Breast epithelium (tissue), 4 donors: ENCODE results near the gene METTL17. TPM values are rescaled to one million over a fixed set of nuclear protein-coding genes. Genes with fewer than 3 reads are reported as not detected.
"Not testable (repeated sequence)": the region's sequence is repeated elsewhere in the genome, so short reads cannot be mapped to it uniquely, and the experiment has no call there.

Experiments
- DNase-seq, 2 donors: peaks; one replicate each; pipeline ENCODE4 v3.0.0-alpha.2; 2019; ENCODE audit warnings: low spot score in 2 of 2
- H3K27ac ChIP-seq, 2 donors: fragments of 200-600 bp; sonication (generic) in 1 of 2; one replicate each; pipeline ENCODE4 v1.5.1; 2016 to 2019; ENCODE audit warnings: mild to moderate bottlenecking in 1 of 2
- H3K27me3 ChIP-seq, 2 donors: fragments of 200-600 bp; sonication (generic) in 1 of 2; one replicate each; pipeline versions ENCODE4 v1.5.1 to v1.6.0; 2017 to 2019; ENCODE audit warnings: control low read depth in 1 of 2, mild to moderate bottlenecking in 1 of 2
- H3K36me3 ChIP-seq: fragments of 200-600 bp; one replicate; pipeline ENCODE4 v1.5.1; 2019
- H3K4me1 ChIP-seq, 2 donors: fragments of 200-600 bp; sonication (generic); one replicate each; pipeline ENCODE4 v1.5.1; 2016 to 2019; ENCODE audit warnings: control low read depth in 1 of 2
- H3K4me3 ChIP-seq, 3 donors: fragments of 200-600 bp; sonication (generic); 1 replicate in 2 of 3; 2 replicates in 1 of 3; pipeline ENCODE4 v1.5.1; 2016 to 2019; ENCODE audit warnings: mild to moderate bottlenecking in 3 of 3, moderate library complexity in 2 of 3
- H3K9me3 ChIP-seq, 2 donors: fragments of 200-600 bp; sonication (generic) in 1 of 2; one replicate each; pipeline ENCODE4 v1.5.1; 2016 to 2019; ENCODE audit warnings: control low read depth in 1 of 2
- CTCF ChIP-seq, 3 donors: fragments of 450-650 bp; IDR thresholded peaks; one replicate each; pipeline ENCODE4 v1.5.1; 2016 to 2017; ENCODE audit warnings: antibody characterized with exemption in 3 of 3, mild to moderate bottlenecking in 3 of 3, moderate library complexity in 3 of 3
- POLR2A ChIP-seq: fragments of 450-650 bp; IDR thresholded peaks from one replicate; pipeline ENCODE4 v1.6.1; 2016; ENCODE audit warnings: antibody characterized with exemption, mild to moderate bottlenecking, moderate library complexity
- POLR2AphosphoS5 ChIP-seq, 3 donors: sonication (generic); formaldehyde crosslinking; IDR thresholded peaks; one replicate each; pipeline ENCODE4 v1.6.1; 2017; ENCODE audit warnings: antibody characterized with exemption in 3 of 3
- intact Hi-C: fragments of 100-400 bp; cut with DNase I; formaldehyde crosslinking; loops from one replicate; pipeline ENCODE4 v1.15.1; 2023; ENCODE audit warnings: low total_unique reads
- total RNA-seq, 3 donors: library from RNA; depleted of rRNA; stranded (reverse); fragments of >200 nt; gene quantifications; one replicate each; pipeline ENCODE4 v1.1.0, GENCODE V29; 2016

METTL17 gene
- total RNA-seq, 3 donors from 2014 or later = 78.6 to 105 (median 89.5) TPM

- Histone ChIP-seq H3K27ac (no peak overlapping the region), H3K36me3 (no peaks in the 10 kb centered on the region), H3K4me1 (no peaks in the 10 kb centered on the region), H3K4me3 (no peak overlapping the region), H3K27me3 (no peaks in the 10 kb centered on the region), H3K9me3 (no peaks in the 10 kb centered on the region)
- TF ChIP-seq POLR2AphosphoS5 (IDR thresholded peaks at IDR 0.05) = no peak
- TF ChIP-seq POLR2A = no peak
- TF ChIP-seq CTCF (IDR thresholded peaks at IDR 0.05) = no peak
- intact Hi-C loops = no loop called here
- no peak for DNase-seq
Measured at GRCh38 chr14:21003788-21004346, 14.1 kb downstream of the METTL17 start.

- H3K36me3 ChIP-seq, H3K4me1 ChIP-seq, H3K4me3 ChIP-seq, H3K9me3 ChIP-seq, H3K27ac ChIP-seq, DNase-seq, intact Hi-C loops, H3K27me3 ChIP-seq: not testable (repeated sequence)
Measured at GRCh38 chr14:21009721-21010120, 19.9 kb downstream of the METTL17 start.

- Histone ChIP-seq H3K9me3 (no peaks in the 10 kb centered on the region), H3K27me3 (no peaks in the 10 kb centered on the region), H3K4me3 (no peak overlapping the region), H3K27ac (no peak overlapping the region), H3K4me1 (no peaks in the 10 kb centered on the region), H3K36me3 (no peaks in the 10 kb centered on the region)
- intact Hi-C loops = no loop called here
- TF ChIP-seq POLR2A (no peak), POLR2AphosphoS5 (IDR thresholded peaks at IDR 0.05) (no peak), CTCF (IDR thresholded peaks at IDR 0.05) (no peak)
- DNase-seq = no peak
Measured at GRCh38 chr14:21011136-21011535, 21.4 kb downstream of the METTL17 start.

- DNase-seq = peak; percentile 84 to 85
- Histone ChIP-seq H3K9me3 (no peaks in the 10 kb centered on the region), H3K4me3 (no peak overlapping the region), H3K4me1 (no peaks in the 10 kb centered on the region), H3K27ac (peak overlapping the region in 1 of 2 donors; percentile 52), H3K36me3 (no peaks in the 10 kb centered on the region), H3K27me3 (no peaks in the 10 kb centered on the region)
- no peak for TF ChIP-seq POLR2A
- TF ChIP-seq CTCF (IDR thresholded peaks at IDR 0.05) = peak; percentile 93 to 95 (median 94)
- TF ChIP-seq POLR2AphosphoS5 (IDR thresholded peaks at IDR 0.05) = peak in 2 of 3 donors; percentile 52 to 80
- intact Hi-C loops = loop anchor here (2.0 to 5.0 kb wide), 2 partner anchors 24 to 78 kb away; no protein-coding TSS in a partner anchor
Measured at GRCh38 chr14:21014761-21015190, 25.0 kb downstream of the METTL17 start.

- no peak for DNase-seq
- intact Hi-C loops = loop anchor here (2.0 to 5.0 kb wide), 2 partner anchors 23 to 77 kb away; no protein-coding TSS in a partner anchor
- Histone ChIP-seq H3K4me1 (no peaks in the 10 kb centered on the region), H3K36me3 (no peaks in the 10 kb centered on the region), H3K27me3 (no peaks in the 10 kb centered on the region), H3K27ac (peak overlapping the region; percentile 26 to 52), H3K9me3 (no peaks in the 10 kb centered on the region), H3K4me3 (no peak overlapping the region)
- TF ChIP-seq POLR2A = no peak
- TF ChIP-seq CTCF (IDR thresholded peaks at IDR 0.05) = no peak
- TF ChIP-seq POLR2AphosphoS5 (IDR thresholded peaks at IDR 0.05) = no peak
Measured at GRCh38 chr14:21015312-21015711, 25.5 kb downstream of the METTL17 start.
